Epidermal melanocyte (primary cell): Measurements from ENCODE around the gene PANK4.
"Not testable (repeated sequence)": the region's sequence is repeated elsewhere in the genome, so short reads cannot be mapped to it uniquely, and the experiment has no call there.

Source experiments
- DNase-seq: peaks from one replicate; pipeline ENCODE4 v3.0.0; 2011; ENCODE audit warnings: low spot score; ENCODE audit not compliant: insufficient read length

The PANK4 gene

GRCh38 chr1:2460996-2461751, 65.2 kb downstream of the PANK4 start:
- DNase-seq: no peak

- no peak for DNase-seq
Measured at GRCh38 chr1:2460203-2460602, 66.2 kb downstream of the PANK4 start.

- DNase-seq: no peak
Measured at GRCh38 chr1:2459757-2460156, 66.6 kb downstream of the PANK4 start.

GRCh38 chr1:2459102-2459753, 67.2 kb downstream of the PANK4 start:
- not testable (repeated sequence) for DNase-seq

GRCh38 chr1:2458687-2459086, 67.7 kb downstream of the PANK4 start:
- DNase-seq: no peak
